ENCODE data around the gene TXNRD1. TPM values are rescaled to one million over a fixed set of nuclear protein-coding genes. Genes with fewer than 3 reads are reported as not detected.

Gene TXNRD1
- total RNA-seq, 1 experiment from 2014 or later = 327 TPM

- ChIA-PET POLR2A (interaction anchor here (0.6 kb wide), 1 partner anchor 157 kb away, joined by 5 read pairs; no protein-coding TSS in a partner anchor), RAD21 (ENCODE audit: low non-redundant PET in 1 of 2, low total read pairs in 2 of 2, uncharacterized antibody in 2 of 2, unreplicated experiment in 2 of 2) (interaction anchor here in 1 of 2 experiments (0.7 kb wide), 1 partner anchor 210 kb away, joined by 3 read pairs; no protein-coding TSS in a partner anchor), CTCF (no interaction called here)
- TF ChIP-seq SIN3A (IDR thresholded peaks at IDR 0.05; ENCODE audit: low read depth) (no peak), SRF (IDR thresholded peaks at IDR 0.05; ENCODE audit: low read depth) (no peak), RAD21 (IDR thresholded peaks at IDR 0.05; ENCODE audit: low read depth) (peak; percentile 95)
- TF ChIP-seq, protein P1, sequence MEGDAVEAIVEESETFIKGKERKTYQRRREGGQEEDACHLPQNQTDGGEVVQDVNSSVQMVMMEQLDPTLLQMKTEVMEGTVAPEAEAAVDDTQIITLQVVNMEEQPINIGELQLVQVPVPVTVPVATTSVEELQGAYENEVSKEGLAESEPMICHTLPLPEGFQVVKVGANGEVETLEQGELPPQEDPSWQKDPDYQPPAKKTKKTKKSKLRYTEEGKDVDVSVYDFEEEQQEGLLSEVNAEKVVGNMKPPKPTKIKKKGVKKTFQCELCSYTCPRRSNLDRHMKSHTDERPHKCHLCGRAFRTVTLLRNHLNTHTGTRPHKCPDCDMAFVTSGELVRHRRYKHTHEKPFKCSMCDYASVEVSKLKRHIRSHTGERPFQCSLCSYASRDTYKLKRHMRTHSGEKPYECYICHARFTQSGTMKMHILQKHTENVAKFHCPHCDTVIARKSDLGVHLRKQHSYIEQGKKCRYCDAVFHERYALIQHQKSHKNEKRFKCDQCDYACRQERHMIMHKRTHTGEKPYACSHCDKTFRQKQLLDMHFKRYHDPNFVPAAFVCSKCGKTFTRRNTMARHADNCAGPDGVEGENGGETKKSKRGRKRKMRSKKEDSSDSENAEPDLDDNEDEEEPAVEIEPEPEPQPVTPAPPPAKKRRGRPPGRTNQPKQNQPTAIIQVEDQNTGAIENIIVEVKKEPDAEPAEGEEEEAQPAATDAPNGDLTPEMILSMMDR (IDR thresholded peaks at IDR 0.05 in 2 of 3, conservative IDR thresholded peaks at IDR 0.05 in 1 of 3; ENCODE audit: borderline replicate concordance in 1 of 3, insufficient read depth in 1 of 3, low read depth in 2 of 3, low read length in 2 of 3) = peak; percentile 76 to 96 (median 84)
- peaks cover 0 to 3% of the 10 kb centered on the region in 2 experiments; a peak in 1 of 4 replicates for H3K4me1 ChIP-seq (ENCODE audit: control insufficient read depth in 1 of 2, insufficient read depth in 2 of 2, low read length in 2 of 2)
- DNase-seq (ENCODE audit: low read depth, low spot score) (peak; percentile 60), ATAC-seq (peak; percentile 97)
- H3K4me2 ChIP-seq (ENCODE audit: low read length) = peak overlapping the region; percentile 22; the same call in 1 of the 2 replicates
- no TSS peak for BruUV-seq (replicated peaks)
- peaks cover 6 to 8% of the 10 kb centered on the region in 2 experiments; a peak in 2 of 4 replicates for H3K9me3 ChIP-seq (ENCODE audit: control insufficient read depth in 1 of 2, insufficient read depth in 1 of 2, low read depth in 1 of 2, low read length in 2 of 2)
- no peak overlapping the region for H3K9ac ChIP-seq (ENCODE audit: low read length)
- H2AFZ ChIP-seq (ENCODE audit: low read depth, low read length, poor library complexity, severe bottlenecking) = peak overlapping the region; percentile 93
- no peaks in the 10 kb centered on the region for H3K9me2 ChIP-seq (ENCODE audit: insufficient read depth)
- H3K27me3 ChIP-seq (ENCODE audit: insufficient read depth, low read length) = no peaks in the 10 kb centered on the region
- no peaks in the 10 kb centered on the region for H3K36me3 ChIP-seq (ENCODE audit: control insufficient read depth in 1 of 2, insufficient read depth in 2 of 2, low read length in 2 of 2)
- H4K20me1 ChIP-seq (ENCODE audit: insufficient read depth) = no peaks in the 10 kb centered on the region
- H3K4me3 ChIP-seq (replicated peaks in 1 of 2; ENCODE audit: low read depth in 1 of 2, low read length in 2 of 2) = no peak overlapping the region
- intact Hi-C loops (cut with micrococcal nuclease) = loop anchor here (1.0 to 10.0 kb wide), 6 partner anchors 157 to 1933 kb away; partner anchors contain the start of gene NUAK1
- no peaks in the 10 kb centered on the region for H3K79me2 ChIP-seq (ENCODE audit: insufficient read depth, low read length)
- H3K27ac ChIP-seq (ENCODE audit: low read depth, low read length) = no peak overlapping the region
Measured at GRCh38 chr12:104201238-104202001, 14.2 kb upstream of the TXNRD1 start.
